CD14-positive monocyte (primary cell): ENCODE measurements around the gene ANKS6. TPM values are rescaled to one million over a fixed set of nuclear protein-coding genes. Genes with fewer than 3 reads are reported as not detected.
A peak's percentile ranks its signal among the peaks of the same experiment; 100 is the strongest.

Source experiments
- DNase-seq, 3 donors: peaks; one replicate each; pipeline ENCODE4 v3.0.0-alpha.2; 2011 to 2022
- H2AFZ ChIP-seq: 2 replicates; pipeline ENCODE4 v1.6.0; 2012; ENCODE audit warnings: mild to moderate bottlenecking, low read depth, low read length, inconsistent platforms; ENCODE audit not compliant: insufficient read depth, poor library complexity, severe bottlenecking
- H3K27ac ChIP-seq, 2 donors: 1 replicate in 1 of 2; 2 replicates in 1 of 2; pipeline ENCODE4 v1.5.1; 2012 to 2013; ENCODE audit warnings: low read length in 2 of 2, control low read depth in 1 of 2, inconsistent platforms in 1 of 2, low read depth in 1 of 2, mild to moderate bottlenecking in 1 of 2
- H3K27me3 ChIP-seq, 2 donors: one replicate each; pipeline versions ENCODE4 v1.6.0 to v1.6.1; 2011 to 2013; ENCODE audit warnings: low read length in 2 of 2; ENCODE audit not compliant: control insufficient read depth in 2 of 2, insufficient read depth in 2 of 2
- H3K36me3 ChIP-seq, 2 donors: replicated peaks in 1 of 2; 1 replicate in 1 of 2; 2 replicates in 1 of 2; pipeline versions ENCODE4 v1.5.1 to v1.6.1; 2012 to 2013; ENCODE audit warnings: low read length in 2 of 2, control low read depth in 1 of 2, inconsistent platforms in 1 of 2, mild to moderate bottlenecking in 1 of 2; ENCODE audit not compliant: insufficient read depth in 2 of 2, control insufficient read depth in 1 of 2
- H3K4me1 ChIP-seq, 2 donors: 1 replicate in 1 of 2; 2 replicates in 1 of 2; pipeline versions ENCODE4 v1.5.1 to v1.6.1; 2012 to 2013; ENCODE audit warnings: low read length in 2 of 2, control low read depth in 1 of 2, inconsistent platforms in 1 of 2, mild to moderate bottlenecking in 1 of 2, moderate library complexity in 1 of 2; ENCODE audit not compliant: insufficient read depth in 2 of 2, control insufficient read depth in 1 of 2
- H3K4me2 ChIP-seq: replicated peaks from 2 replicates; pipeline ENCODE3; 2012; ENCODE audit warnings: low read length, moderate library complexity, mild to moderate bottlenecking; ENCODE audit not compliant: poor library complexity, severe bottlenecking; ENCODE audit errors: extremely low read depth
- H3K4me3 ChIP-seq, 3 experiments: fragments of 200-600 bp in 1 of 3; sonication (generic) in 1 of 3; replicated peaks in 1 of 3; 1 replicate in 2 of 3; 2 replicates in 1 of 3; pipeline ENCODE4 v1.5.1; 2011 to 2013; ENCODE audit warnings: low read length in 3 of 3, mild to moderate bottlenecking in 3 of 3, control low read depth in 2 of 3, low read depth in 2 of 3, inconsistent platforms in 1 of 3, moderate library complexity in 1 of 3
- H3K79me2 ChIP-seq: 2 replicates; pipeline ENCODE4 v1.6.0; 2012; ENCODE audit warnings: mild to moderate bottlenecking, control low read depth, inconsistent platforms, low read length, moderate library complexity; ENCODE audit not compliant: insufficient read depth
- H3K9ac ChIP-seq: 2 replicates; pipeline ENCODE4 v1.6.0; 2017; ENCODE audit warnings: low read length, mild to moderate bottlenecking; ENCODE audit not compliant: insufficient read depth, poor library complexity, severe bottlenecking
- H3K9me3 ChIP-seq, 2 donors: replicated peaks in 1 of 2; 1 replicate in 1 of 2; 2 replicates in 1 of 2; pipeline versions ENCODE4 v1.5.1 to v1.6.1; 2012 to 2013; ENCODE audit warnings: low read length in 2 of 2, control low read depth in 1 of 2; ENCODE audit not compliant: control insufficient read depth in 1 of 2, insufficient read depth in 1 of 2
- H4K20me1 ChIP-seq: 2 replicates; pipeline ENCODE4 v1.6.0; 2012; ENCODE audit warnings: mild to moderate bottlenecking, low read length, control low read depth, moderate library complexity; ENCODE audit not compliant: insufficient read depth
- H3K27ac Mint-ChIP-seq, 7 donors: one replicate each; pipeline ENCODE4 v1.8.0; 2020; ENCODE audit warnings: mild to moderate bottlenecking in 7 of 7, mixed read lengths in 7 of 7, moderate library complexity in 6 of 7, inconsistent platforms in 2 of 7
- H3K27me3 Mint-ChIP-seq, 3 donors: one replicate each; pipeline ENCODE4 v1.8.0; 2021 to 2022; ENCODE audit warnings: low read depth in 3 of 3, mild to moderate bottlenecking in 3 of 3, mixed read lengths in 3 of 3, moderate library complexity in 3 of 3, inconsistent platforms in 1 of 3
- H3K36me3 Mint-ChIP-seq, 2 donors: one replicate each; pipeline ENCODE4 v1.8.0; 2020; ENCODE audit warnings: mixed read lengths in 2 of 2, inconsistent platforms in 1 of 2, mild to moderate bottlenecking in 1 of 2
- H3K4me1 Mint-ChIP-seq: one replicate; pipeline ENCODE4 v1.8.0; 2020; ENCODE audit warnings: mild to moderate bottlenecking, mixed read lengths
- H3K4me3 Mint-ChIP-seq, 2 donors: one replicate each; pipeline ENCODE4 v1.8.0; 2020; ENCODE audit warnings: mild to moderate bottlenecking in 2 of 2, mixed read lengths in 2 of 2, moderate library complexity in 1 of 2
- H3K9me3 Mint-ChIP-seq, 7 donors: one replicate each; pipeline ENCODE4 v1.8.0; 2020 to 2022; ENCODE audit warnings: mixed read lengths in 7 of 7, mild to moderate bottlenecking in 6 of 7, moderate library complexity in 6 of 7, inconsistent platforms in 2 of 7
- WGBS: methylation state at CpG from one replicate; pipeline ENCODE4 v1.1.5; 2013; ENCODE audit warnings: missing lambda C conversion rate; ENCODE audit not compliant: insufficient coverage; 5-methylcytosine and 5-hydroxymethylcytosine counted together
- intact Hi-C, 2 donors: fragments of 100-400 bp; cut with micrococcal nuclease; formaldehyde crosslinking; loops; one replicate each; pipeline versions ENCODE4 v1.15.0 to v1.15.1; 2023
- polyA plus RNA-seq, 3 donors: library from polyadenylated mRNA; depleted of rRNA in 1 of 3; unstranded in 2 of 3; stranded (reverse) in 1 of 3; fragments of 300-500 nt in 2 of 3; fragments of >200 nt in 1 of 3; fragmentation: Illumina TruSeq in 2 of 3; gene quantifications; 1 replicate in 2 of 3; 2 replicates in 1 of 3; pipeline ENCODE4 v1.2.3, GENCODE V29; 2012 to 2021
- TF ChIP-seq, protein P1 (sequence below): fragments of 200-600 bp; IDR thresholded peaks from one replicate; pipeline ENCODE4 v1.8.0; 2022; ENCODE audit warnings: antibody characterized with exemption, mild to moderate bottlenecking

ANKS6 gene
- polyA plus RNA-seq, 3 donors: 0.20 to 1.5 (median 0.56) TPM

DNA sequence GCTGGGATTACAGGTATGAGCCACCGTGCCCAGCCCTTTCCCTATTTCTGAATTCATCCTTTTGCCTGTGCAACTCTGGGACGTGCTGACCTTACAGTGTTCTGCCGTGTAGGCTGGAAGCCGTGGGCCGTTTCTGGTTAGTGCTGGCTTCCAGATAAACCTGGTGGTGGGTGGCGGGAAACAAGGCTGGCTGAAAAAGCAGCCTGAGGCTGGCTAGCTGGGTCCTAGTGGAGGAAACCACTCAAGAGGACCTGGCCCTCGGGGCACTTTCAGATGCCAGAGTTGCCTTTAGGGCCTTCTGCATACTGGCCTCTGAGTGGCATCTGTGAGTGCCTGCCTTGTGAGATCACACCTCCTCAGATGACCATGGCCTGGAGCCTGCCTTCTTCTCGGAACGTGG, 38.0 kb upstream of the ANKS6 start:
- peaks cover 15% of the 10 kb centered on the region for H3K4me1 Mint-ChIP-seq
- TF ChIP-seq, protein P1, sequence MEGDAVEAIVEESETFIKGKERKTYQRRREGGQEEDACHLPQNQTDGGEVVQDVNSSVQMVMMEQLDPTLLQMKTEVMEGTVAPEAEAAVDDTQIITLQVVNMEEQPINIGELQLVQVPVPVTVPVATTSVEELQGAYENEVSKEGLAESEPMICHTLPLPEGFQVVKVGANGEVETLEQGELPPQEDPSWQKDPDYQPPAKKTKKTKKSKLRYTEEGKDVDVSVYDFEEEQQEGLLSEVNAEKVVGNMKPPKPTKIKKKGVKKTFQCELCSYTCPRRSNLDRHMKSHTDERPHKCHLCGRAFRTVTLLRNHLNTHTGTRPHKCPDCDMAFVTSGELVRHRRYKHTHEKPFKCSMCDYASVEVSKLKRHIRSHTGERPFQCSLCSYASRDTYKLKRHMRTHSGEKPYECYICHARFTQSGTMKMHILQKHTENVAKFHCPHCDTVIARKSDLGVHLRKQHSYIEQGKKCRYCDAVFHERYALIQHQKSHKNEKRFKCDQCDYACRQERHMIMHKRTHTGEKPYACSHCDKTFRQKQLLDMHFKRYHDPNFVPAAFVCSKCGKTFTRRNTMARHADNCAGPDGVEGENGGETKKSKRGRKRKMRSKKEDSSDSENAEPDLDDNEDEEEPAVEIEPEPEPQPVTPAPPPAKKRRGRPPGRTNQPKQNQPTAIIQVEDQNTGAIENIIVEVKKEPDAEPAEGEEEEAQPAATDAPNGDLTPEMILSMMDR: no peak
- intact Hi-C loops: no loop called here
- H3K27ac Mint-ChIP-seq: peak overlapping the region in 1 of 7 donors; percentile 41
- H3K36me3 Mint-ChIP-seq: peaks cover 0 to 1% of the 10 kb centered on the region in 2 donors
- Histone ChIP-seq H3K4me1 (peaks cover 0 to 3% of the 10 kb centered on the region in 2 donors), H3K9ac (no peak overlapping the region), H3K27me3 (no peaks in the 10 kb centered on the region), H3K27ac (no peak overlapping the region), H4K20me1 (no peaks in the 10 kb centered on the region), H3K36me3 (no peaks in the 10 kb centered on the region), H3K9me3 (no peaks in the 10 kb centered on the region), H3K4me3 (no peak overlapping the region), H2AFZ (no peak overlapping the region), H3K4me2 (no peak overlapping the region), H3K79me2 (no peaks in the 10 kb centered on the region)
- H3K4me3 Mint-ChIP-seq: no peak overlapping the region
- 99% methylated on average over 8 of the region's 9 CpGs for WGBS
- no peak for DNase-seq
- H3K9me3 Mint-ChIP-seq: peaks cover 0 to 2% (median 0%) of the 10 kb centered on the region in 7 donors
- peaks cover 0 to 2% (median 2%) of the 10 kb centered on the region in 3 donors for H3K27me3 Mint-ChIP-seq

DNA sequence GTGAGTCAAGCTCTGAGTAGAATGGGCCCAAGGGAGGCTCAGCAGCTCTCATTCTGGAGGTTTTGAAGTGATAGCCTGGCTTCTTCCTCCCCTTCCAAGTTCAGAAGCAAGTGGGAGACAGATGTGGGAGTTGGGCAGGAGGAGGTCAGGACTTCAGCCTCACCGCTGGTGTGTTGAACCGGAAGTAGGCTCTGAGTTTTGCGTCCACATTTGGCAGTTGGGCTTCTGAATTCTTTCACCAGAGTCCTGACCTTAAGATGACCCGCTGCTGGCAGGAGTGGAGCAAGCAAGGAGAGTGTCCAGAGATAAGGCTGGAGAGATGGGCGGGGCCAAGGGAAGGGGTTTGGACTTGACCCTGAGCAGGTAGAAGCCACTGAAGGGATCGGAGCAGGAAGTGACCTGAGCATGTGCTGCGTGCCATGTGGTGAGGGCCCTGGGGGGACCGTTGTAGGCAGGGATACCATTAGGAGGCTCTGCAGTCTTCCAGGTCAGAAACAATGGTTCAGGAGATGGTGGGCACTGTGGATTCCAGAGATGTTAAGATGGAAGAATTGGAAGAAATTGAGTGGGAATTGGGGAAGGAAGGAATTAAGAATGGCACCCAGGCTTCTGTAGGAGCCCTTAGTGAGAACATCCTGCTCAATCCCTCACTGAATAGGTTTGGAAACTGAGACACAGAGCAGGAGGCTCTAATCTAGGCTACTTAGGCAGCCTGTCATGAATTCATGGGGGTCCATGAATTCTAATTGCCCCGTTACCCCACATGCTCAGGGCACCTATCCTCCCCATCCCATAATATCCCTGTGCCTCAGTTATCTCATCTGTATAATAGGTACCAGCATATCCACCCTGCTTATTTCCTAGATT, 37.0 kb upstream of the ANKS6 start:
- Mint-ChIP-seq H3K36me3 (peaks cover 0 to 1% of the 10 kb centered on the region in 2 donors), H3K27ac (peak overlapping the region in 1 of 7 donors; percentile 52), H3K27me3 (peaks cover 0 to 2% (median 2%) of the 10 kb centered on the region in 3 donors), H3K4me3 (no peak overlapping the region), H3K9me3 (peaks cover 0 to 2% (median 0%) of the 10 kb centered on the region in 7 donors), H3K4me1 (peaks cover 15% of the 10 kb centered on the region)
- WGBS: 99% methylated on average over 8 of the region's 9 CpGs
- Histone ChIP-seq H2AFZ (no peak overlapping the region), H3K4me3 (no peak overlapping the region), H4K20me1 (no peaks in the 10 kb centered on the region), H3K27me3 (no peaks in the 10 kb centered on the region), H3K27ac (no peak overlapping the region), H3K4me1 (peaks cover 0 to 3% of the 10 kb centered on the region in 2 donors), H3K9me3 (no peaks in the 10 kb centered on the region), H3K4me2 (no peak overlapping the region), H3K79me2 (no peaks in the 10 kb centered on the region), H3K36me3 (no peaks in the 10 kb centered on the region), H3K9ac (no peak overlapping the region)
- TF ChIP-seq, protein P1: no peak
- intact Hi-C loops: no loop called here
- DNase-seq: no peak
